GM20000 (cell line): ENCODE measurements around the gene GDF15.
"Not testable (repeated sequence)": the region's sequence is repeated elsewhere in the genome, so short reads cannot be mapped to it uniquely, and the experiment has no call there.

ENCODE experiments used
- DNase-seq: peaks from one replicate; pipeline ENCODE4 v3.0.0; 2012; ENCODE audit warnings: low spot score
- CTCF ChIP-seq: IDR thresholded peaks from 2 replicates; pipeline ENCODE4 v1.5.1; 2012; ENCODE audit warnings: mild to moderate bottlenecking, control low read depth; ENCODE audit errors: extremely low read depth, missing control alignments

GDF15 gene

GRCh38 chr19:18397242-18398202 lies 11.6 kb downstream of the GDF15 start, which contains the start of gene LRRC25:
Gene LRRC25 (minus strand): TSS chr19:18397622. CDS start chr19:18396963, 659 bp downstream.
- no peak for TF ChIP-seq CTCF
- DNase-seq, result peak; percentile 76

- DNase-seq, result no peak
- no peak for TF ChIP-seq CTCF
Measured at GRCh38 chr19:18399008-18399407, 13.1 kb downstream of the GDF15 start.

GRCh38 chr19:18401580-18402112 lies 15.7 kb downstream of the GDF15 start:
- peak; percentile 39 for TF ChIP-seq CTCF
- peak; percentile 73 for DNase-seq

GRCh38 chr19:18402455-18403248 lies 16.7 kb downstream of the GDF15 start:
- not testable (repeated sequence) for DNase-seq

- DNase-seq, result not testable (repeated sequence)
Measured at GRCh38 chr19:18405754-18406153, 19.8 kb downstream of the GDF15 start.

GRCh38 chr19:18406749-18407148 lies 20.8 kb downstream of the GDF15 start:
- TF ChIP-seq CTCF, result no peak
- no peak for DNase-seq

GRCh38 chr19:18408053-18408476 lies 22.1 kb downstream of the GDF15 start:
- peak; percentile 16 for TF ChIP-seq CTCF
- peak; percentile 73 for DNase-seq
